ENCODE results near the gene RTP2.

RTP2 gene

DNA sequence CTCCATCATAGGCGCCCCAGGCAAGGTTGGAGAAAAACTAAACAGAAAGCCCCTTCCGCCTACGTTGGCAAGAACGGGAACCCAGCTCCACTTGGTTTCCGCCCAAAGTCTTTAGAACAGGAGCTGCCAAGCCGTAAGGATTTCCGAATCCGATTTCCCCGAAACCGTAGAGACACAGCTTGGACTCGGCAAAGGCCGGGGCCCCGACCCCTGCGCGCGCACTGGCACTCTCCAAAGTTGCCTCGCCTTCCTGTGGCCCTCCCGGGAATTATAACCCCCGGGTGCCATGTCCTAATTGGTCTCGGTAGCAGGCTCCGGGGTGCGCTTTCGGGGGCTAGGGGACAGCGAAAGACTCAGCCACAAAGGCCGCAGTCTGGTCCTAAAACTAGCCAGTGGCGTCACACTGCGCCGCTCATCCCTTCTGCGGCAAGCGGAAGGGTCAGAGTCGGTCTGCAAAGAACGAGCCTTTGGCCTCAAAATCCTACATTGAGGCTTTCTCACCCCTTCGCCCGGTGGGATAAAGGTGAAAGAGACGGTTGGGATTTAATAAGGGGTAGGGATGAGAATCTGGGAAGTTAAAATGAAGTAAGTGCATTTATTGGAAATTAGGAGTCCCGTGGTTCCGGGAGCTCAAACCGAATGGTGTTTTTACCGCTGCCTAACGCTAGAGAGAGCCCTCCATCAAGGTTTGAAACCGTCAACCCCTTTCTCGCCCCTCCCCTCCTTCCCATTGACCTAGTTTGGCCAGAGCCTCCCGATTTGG, 36.2 kb upstream of the RTP2 start:
- DNase-seq, result peak; percentile 67

- DNase-seq, result no peak
Observed at GRCh38 chr3:187738071-187738330, 35.6 kb upstream of the RTP2 start.

GRCh38 chr3:187737368-187738070, 35.2 kb upstream of the RTP2 start:
- DNase-seq, result peak; percentile 47

DNA sequence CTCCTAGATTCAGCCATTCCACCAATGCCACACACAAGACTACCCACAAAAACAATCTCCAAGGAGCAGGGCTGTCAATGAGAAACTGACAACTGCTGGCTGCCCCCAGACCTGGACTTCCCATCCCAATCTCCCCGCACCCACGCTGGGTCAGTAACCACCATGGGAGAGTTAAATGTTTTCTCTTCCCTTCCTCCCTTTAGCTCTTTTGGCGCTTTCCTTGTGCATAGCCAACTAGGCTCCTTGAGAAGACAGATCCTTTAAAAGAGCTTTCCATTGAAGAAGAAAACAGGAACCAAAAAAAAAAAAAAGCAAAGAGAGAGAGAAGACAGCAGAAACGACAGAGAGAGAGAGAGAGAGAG, 34.6 kb upstream of the RTP2 start:
- DNase-seq, result no peak

GRCh38 chr3:187736418-187736871, 34.1 kb upstream of the RTP2 start:
- no peak for DNase-seq

GRCh38 chr3:187735837-187736236, 33.5 kb upstream of the RTP2 start:
- no peak for DNase-seq

DNA sequence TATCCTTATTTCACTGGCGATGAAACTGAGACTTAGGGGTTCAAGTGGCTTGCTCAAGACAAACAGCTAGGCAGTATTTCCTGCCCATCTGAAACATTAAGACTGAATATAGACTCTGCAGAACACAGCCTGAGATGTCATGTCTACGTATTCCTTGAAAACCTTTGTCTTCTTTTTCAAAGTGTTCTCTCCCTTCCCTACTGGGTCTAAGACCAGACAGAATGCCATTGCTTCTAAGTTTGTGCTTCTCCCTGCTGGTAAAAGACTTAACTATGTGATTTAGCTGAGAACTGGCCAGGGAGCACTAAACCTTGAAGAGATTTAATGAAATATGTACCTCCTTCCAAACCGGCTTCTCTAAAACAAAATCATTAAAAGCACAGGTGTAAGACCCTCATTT, 33.0 kb upstream of the RTP2 start:
- no peak for DNase-seq

GRCh38 chr3:187734841-187735240, 32.5 kb upstream of the RTP2 start:
- DNase-seq, result no peak

GRCh38 chr3:187733371-187733770, 31.0 kb upstream of the RTP2 start:
- no peak for DNase-seq

DNA sequence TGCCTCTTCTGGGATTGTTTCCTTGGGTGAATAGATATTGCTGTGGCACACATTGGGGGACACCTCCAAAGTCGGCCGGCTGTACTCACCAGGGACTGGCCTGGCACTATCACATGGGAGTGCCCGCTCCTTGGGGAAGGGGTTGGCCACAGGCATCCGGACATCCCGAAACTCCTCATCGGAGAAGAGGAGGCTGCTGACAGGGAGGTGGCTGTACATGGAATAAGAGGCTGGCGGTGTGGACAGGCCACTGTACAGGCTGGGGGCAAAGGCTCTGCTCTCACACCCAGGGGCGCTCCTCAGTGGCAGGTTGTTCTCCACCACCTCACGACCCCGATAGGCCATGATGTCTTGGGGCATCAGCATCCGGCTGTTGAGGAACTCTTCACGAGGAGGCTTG, 27.2 kb upstream of the RTP2 start:
- no peak for DNase-seq

- DNase-seq, result no peak
Observed at GRCh38 chr3:187728940-187729583, 26.7 kb upstream of the RTP2 start.

DNA sequence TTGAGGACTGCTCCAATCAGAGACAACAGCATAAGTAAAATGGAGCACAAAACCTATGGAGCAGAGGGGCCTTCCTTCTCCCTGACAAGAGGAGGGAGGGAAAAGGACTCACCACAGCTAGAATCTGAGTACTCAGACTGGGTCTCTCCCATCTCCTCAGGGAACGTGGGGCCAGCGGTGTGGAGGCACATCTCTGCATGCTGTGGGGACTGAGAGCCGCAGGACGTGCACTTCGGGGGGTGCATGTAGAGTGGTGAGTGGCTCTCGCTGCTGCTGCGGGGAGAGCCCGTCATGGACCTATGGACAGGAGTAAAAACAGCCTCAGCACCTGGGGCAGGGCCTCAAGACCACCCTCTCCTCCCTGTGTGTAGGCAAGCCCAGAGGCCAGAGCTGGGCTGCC, 25.9 kb upstream of the RTP2 start:
- DNase-seq, result no peak

DNA sequence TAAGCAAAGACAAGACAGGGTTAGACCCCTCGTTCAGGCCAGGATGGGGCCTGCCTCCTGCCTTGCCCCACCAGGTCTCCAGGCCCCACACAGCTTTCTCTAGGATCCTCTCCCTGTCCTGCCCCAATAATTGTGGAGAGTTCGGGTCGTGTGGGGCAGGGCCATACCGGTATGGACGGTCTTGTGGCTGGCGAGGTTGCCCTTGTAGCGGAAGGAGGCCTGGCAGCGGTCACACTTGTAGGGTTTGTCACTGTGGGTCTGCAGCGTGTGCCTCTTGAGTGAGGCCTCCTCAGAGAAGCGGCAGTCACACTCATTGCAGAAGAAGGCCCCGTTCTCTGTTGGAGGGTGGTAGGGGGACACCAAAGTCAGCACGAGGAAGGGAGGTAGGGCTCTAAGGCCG, 24.2 kb upstream of the RTP2 start:
- no peak for DNase-seq

- no peak for DNase-seq
Observed at GRCh38 chr3:187725653-187726370, 23.5 kb upstream of the RTP2 start.

DNA sequence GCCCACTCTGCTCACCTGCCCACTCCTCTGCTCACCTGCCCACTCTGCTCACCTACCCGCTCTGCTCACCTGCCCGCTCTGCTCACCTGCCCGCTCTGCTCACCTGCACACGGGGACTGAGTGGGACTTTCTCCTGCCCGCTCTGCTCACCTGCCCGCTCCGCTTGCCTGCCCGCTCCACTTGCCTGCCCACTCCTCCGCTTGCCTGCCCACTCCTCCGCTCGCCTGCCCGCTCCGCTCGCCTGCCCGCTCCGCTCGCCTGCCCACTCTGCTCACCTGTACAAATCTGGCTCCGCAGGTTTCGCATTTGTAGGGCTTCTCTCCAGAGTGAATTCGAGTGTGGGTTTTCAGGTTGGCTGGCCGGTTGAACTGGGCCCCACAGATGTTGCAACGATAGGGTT, 22.9 kb upstream of the RTP2 start:
- no peak for DNase-seq

DNA sequence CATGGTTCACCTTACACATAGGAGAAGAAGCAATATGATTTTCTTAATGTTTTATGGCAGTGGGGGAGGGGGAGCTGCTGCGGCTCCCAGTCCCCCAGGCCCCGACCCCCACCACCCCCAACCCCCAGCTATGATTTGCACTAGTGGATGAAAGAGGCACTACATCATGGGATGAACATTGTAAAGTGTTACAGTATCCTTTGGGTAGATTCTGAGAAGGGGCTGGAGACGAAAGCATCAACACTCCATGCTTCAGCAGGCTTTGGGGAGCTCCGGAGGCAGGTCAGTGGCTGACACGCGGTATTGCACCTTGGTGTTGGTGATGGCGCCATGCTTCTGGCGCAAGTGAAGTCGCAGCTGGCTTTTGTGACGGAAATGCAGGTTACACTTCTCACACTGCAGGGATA, 19.9 kb upstream of the RTP2 start:
- no peak for DNase-seq

DNA sequence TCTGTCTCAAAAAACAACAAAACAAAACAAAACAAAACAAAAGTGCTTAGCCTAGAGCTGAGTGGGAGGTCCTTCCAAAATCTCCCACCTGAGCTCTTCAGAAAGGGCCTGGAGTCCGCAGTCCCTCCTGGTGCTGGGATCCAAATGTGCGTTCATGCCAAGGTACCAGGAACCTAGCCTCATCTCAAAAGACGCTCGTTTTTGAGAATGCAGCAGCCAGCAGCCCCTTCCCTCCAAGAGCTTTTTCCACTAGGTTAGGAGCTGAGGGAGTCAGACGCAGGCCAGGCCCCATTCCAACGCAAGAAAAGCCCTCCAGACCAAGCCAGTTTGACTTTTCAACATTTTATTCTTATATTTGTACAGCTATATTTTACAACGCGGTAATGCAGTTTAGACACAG, 18.7 kb upstream of the RTP2 start:
- DNase-seq, result no peak

DNA sequence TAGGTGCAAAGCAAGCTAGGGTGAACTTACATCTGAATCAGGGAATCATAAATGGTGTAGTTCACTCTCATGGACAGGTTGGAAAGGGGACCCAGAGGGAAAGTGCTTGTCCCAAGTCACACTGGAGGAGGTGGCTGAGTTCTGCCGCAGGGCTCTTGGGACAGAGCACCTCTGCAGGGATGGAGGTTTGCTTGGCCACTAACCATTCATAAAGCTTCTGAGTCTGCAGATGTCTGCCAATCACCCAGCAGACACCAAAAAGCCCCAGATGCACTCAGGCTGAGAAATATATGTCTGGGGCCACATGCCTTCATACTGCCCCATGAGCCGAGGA, 17.9 kb upstream of the RTP2 start:
- no peak for DNase-seq

GRCh38 chr3:187719628-187720336, 17.4 kb upstream of the RTP2 start:
- DNase-seq, result no peak

GRCh38 chr3:187718802-187719201, 16.4 kb upstream of the RTP2 start:
- no peak for DNase-seq

DNA sequence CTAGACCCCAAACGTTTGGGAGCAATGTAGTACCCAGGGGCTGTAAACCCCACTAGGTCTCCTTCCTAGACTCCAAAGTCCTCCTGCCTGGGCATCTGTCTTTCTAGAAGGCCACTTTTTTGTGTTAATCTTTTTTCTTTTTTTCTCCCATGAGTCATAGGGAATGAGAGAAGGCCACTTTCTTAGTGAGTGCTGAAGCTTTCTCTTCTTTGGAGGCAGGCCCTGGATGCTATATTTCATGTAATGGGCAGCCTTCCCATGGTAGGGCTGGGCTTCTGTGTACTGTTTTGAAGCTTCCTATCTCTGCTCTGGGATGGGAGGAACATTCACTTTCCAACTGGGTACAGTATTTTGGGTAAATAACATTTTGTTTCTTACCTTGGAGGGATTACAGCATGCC, 15.2 kb upstream of the RTP2 start:
- no peak for DNase-seq

GRCh38 chr3:187714404-187714979, 12.1 kb upstream of the RTP2 start:
- peak; percentile 51 for DNase-seq

DNA sequence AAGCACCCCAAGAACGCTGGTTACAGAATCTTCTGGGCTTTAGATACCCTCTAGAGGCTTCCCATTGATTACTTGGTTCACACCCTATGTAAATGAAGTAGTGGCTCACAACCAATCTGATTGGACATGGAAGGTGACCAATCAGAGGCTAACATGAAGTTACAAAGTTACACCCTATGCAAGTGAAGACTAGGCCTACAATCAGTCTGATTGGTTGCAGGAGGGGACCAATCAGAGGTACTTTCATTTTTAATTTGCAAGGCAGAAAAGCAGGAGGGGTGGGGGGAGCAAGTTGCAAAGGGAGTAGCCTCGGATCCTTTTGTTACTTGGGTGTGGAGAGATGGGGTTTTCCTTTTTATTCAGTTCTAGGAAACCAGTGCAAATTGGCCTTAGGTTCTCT, 11.1 kb upstream of the RTP2 start:
- DNase-seq, result no peak
